GM12892 (cell line): ENCODE results near the gene ACER3.

Source experiments
- POLR2A ChIP-seq: IDR thresholded peaks from 2 replicates; pipeline ENCODE4 v1.6.1; 2011; ENCODE audit warnings: low read depth, low read length, control low read depth
- POLR2AphosphoS5 ChIP-seq: IDR thresholded peaks from 2 replicates; pipeline ENCODE4 v1.6.1; 2011; ENCODE audit warnings: low read depth, low read length, control low read depth
- TAF1 ChIP-seq: IDR thresholded peaks from 2 replicates; pipeline ENCODE4 v1.6.1; 2011; ENCODE audit warnings: low read depth, mild to moderate bottlenecking, control low read depth, low read length, borderline replicate concordance

DNA sequence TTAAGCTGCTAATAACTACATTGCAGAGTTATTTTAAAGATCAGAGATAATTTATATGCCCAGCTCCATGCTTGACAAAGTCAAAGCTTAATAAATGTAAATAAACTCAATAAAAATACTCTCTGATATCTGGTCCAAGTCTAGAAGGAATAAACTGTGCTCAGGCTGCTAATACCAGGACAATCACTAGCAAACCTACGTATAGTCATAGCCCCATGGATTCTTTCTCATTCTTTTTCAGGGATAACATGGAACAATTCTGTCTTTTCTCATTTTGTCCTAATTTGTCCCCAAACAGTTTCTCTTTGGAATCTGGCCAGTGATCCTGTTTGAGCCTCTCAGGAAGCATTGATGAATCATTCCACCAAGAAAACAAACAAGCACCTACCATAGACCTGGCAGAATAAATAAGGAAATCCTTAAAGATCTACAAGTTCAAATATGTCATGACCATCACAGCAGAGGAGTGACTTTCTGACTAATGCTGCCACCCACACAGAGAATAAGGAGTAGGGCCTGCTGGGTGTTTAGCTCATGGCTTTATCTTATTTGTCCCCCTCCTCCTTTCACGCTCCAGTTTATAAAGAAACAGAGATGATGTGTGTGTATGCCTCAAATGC, 159.4 kb downstream of the ACER3 start:
- TF ChIP-seq POLR2A (no peak), POLR2AphosphoS5 (no peak), TAF1 (no peak)
